A549 (cell line): Measurements from ENCODE around the gene TF. TPM values are rescaled to one million over a fixed set of nuclear protein-coding genes. Genes with fewer than 3 reads are reported as not detected.
A peak's percentile ranks its signal among the peaks of the same experiment; 100 is the strongest.

Experiments
- ATAC-seq, 2 experiments: fragments of 200-7000 bp in 1 of 2; fragments of >200 bp in 1 of 2; cut with Nextera tagmentation in 1 of 2; cut with Tn5 transposase in 1 of 2; 3 replicates each; pipeline versions ENCODE4 v1.8.0 to v1.9.1; 2018 to 2020; ENCODE audit warnings: mild to moderate bottlenecking in 1 of 2, moderate library complexity in 1 of 2
- CTCF ChIA-PET: fragments of 300-600 bp; sonication (Branson Sonifier 250); formaldehyde crosslinking; extraction: SDS; loops from one replicate; lab custom pipeline; 2021; ENCODE audit warnings: antibody characterized with exemption, inconsistent platforms; lab: Yijun Ruan, JAX
- POLR2A ChIA-PET: fragments of 350-600 bp; formaldehyde crosslinking; extraction: SDS; loops from one replicate; lab custom pipeline; 2021; ENCODE audit warnings: antibody characterized with exemption, inconsistent platforms; lab: Yijun Ruan, JAX
- DNase-seq, 2 experiments: peaks; one replicate each; pipeline versions ENCODE4 v3.0.0 to v3.0.0-alpha.2; 2011 to 2016; ENCODE audit warnings: low read depth in 1 of 2, low spot score in 1 of 2
- FAIRE-seq: peaks from 2 replicates; lab custom pipeline; 2011; peaks lifted over from hg19 to GRCh38; lab: Jason Lieb, UNC
- H3K27ac ChIP-seq, 2 experiments: fragments of >200 bp; sonication (Bioruptor Twin); formaldehyde crosslinking; 3 replicates each; pipeline ENCODE4 v1.5.1; 2016 to 2017
- H3K4me1 ChIP-seq: fragments of >200 bp; sonication (Bioruptor Twin); formaldehyde crosslinking; 3 replicates; pipeline ENCODE4 v1.6.1; 2016
- H3K4me2 ChIP-seq: fragments of >200 bp; sonication (Bioruptor Twin); formaldehyde crosslinking; 3 replicates; pipeline ENCODE4 v1.6.1; 2016
- H3K4me3 ChIP-seq: fragments of >200 bp; sonication (Bioruptor Twin); formaldehyde crosslinking; 3 replicates; pipeline ENCODE4 v1.5.1; 2016
- H3K9me3 ChIP-seq: fragments of >200 bp; sonication (Bioruptor Twin); formaldehyde crosslinking; 3 replicates; pipeline ENCODE4 v1.6.1; 2016
- ATOH8 ChIP-seq: fragments of 250-450 bp; sonication (Bioruptor Pico); IDR thresholded peaks from 2 replicates; pipeline ENCODE4 v1.5.0; 2020; ENCODE audit warnings: low read depth, mild to moderate bottlenecking, moderate library complexity
- BCL3 ChIP-seq: fragments of >200 bp; sonication (Bioruptor Twin); formaldehyde crosslinking; IDR thresholded peaks from 3 replicates; pipeline ENCODE4 v1.6.1; 2016
- CBX2 ChIP-seq: fragments of 200-600 bp; sonication (generic); IDR thresholded peaks from 2 replicates; pipeline ENCODE4 v1.6.1; 2016; ENCODE audit warnings: low read depth, mild to moderate bottlenecking, borderline replicate concordance
- CBX8 ChIP-seq: fragments of 200-600 bp; sonication (generic); IDR thresholded peaks from 2 replicates; pipeline ENCODE4 v1.6.1; 2016
- CEBPB ChIP-seq, 2 experiments: fragments of >200 bp in 1 of 2; sonication (Bioruptor Twin) in 1 of 2; formaldehyde crosslinking in 1 of 2; IDR thresholded peaks; 2 replicates each; pipeline ENCODE4 v1.6.1; 2012 to 2016
- CHD4 ChIP-seq: fragments of 200-600 bp; sonication (generic); IDR thresholded peaks from 2 replicates; pipeline ENCODE4 v1.6.1; 2016; ENCODE audit warnings: antibody characterized with exemption, mild to moderate bottlenecking, borderline replicate concordance
- CTCF ChIP-seq: fragments of >200 bp; sonication (Bioruptor Twin); formaldehyde crosslinking; IDR thresholded peaks from 3 replicates; pipeline ENCODE4 v1.5.1; 2016
- FOSB ChIP-seq: fragments of 250-450 bp; sonication (Bioruptor Pico); IDR thresholded peaks from 2 replicates; pipeline ENCODE4 v1.5.0; 2020; ENCODE audit warnings: mild to moderate bottlenecking, moderate library complexity
- GATA3 ChIP-seq: IDR thresholded peaks from 2 replicates; pipeline ENCODE4 v1.6.1; 2012; ENCODE audit warnings: borderline replicate concordance
- HEYL ChIP-seq: fragments of 250-450 bp; sonication (Bioruptor Pico); IDR thresholded peaks from 2 replicates; pipeline ENCODE4 v1.8.0; 2021; ENCODE audit warnings: mild to moderate bottlenecking, moderate library complexity
- HOXA7 ChIP-seq: fragments of 250-450 bp; sonication (Bioruptor Pico); IDR thresholded peaks from 2 replicates; pipeline ENCODE4 v1.5.0; 2020; ENCODE audit warnings: mild to moderate bottlenecking, moderate library complexity
- HOXB13 ChIP-seq: fragments of 250-450 bp; sonication (Bioruptor Pico); IDR thresholded peaks from 2 replicates; pipeline ENCODE4 v1.5.0; 2020; ENCODE audit warnings: low read depth, mild to moderate bottlenecking, moderate library complexity
- KDM1A ChIP-seq: fragments of 200-600 bp; sonication (generic); IDR thresholded peaks from 2 replicates; pipeline ENCODE4 v1.6.1; 2016; ENCODE audit warnings: low read depth, mild to moderate bottlenecking
- PBX3 ChIP-seq: IDR thresholded peaks from 2 replicates; pipeline ENCODE4 v1.6.1; 2012
- POLR2A ChIP-seq: IDR thresholded peaks from 2 replicates; pipeline ENCODE4 v1.6.1; 2012; ENCODE audit warnings: mild to moderate bottlenecking, low read length
- RAD21 ChIP-seq, 2 experiments: fragments of >200 bp in 1 of 2; sonication (Bioruptor Twin) in 1 of 2; formaldehyde crosslinking in 1 of 2; IDR thresholded peaks in 1 of 2; conservative IDR thresholded peaks in 1 of 2; 2 replicates in 1 of 2; 3 replicates in 1 of 2; pipeline ENCODE4 v1.6.1; 2012 to 2018; ENCODE audit warnings: inconsistent platforms in 1 of 2
- RCOR1 ChIP-seq: fragments of 150-350 bp; IDR thresholded peaks from 2 replicates; pipeline ENCODE4 v1.6.1; 2014; ENCODE audit warnings: antibody characterized with exemption, low read length, low read depth
- RNF2 ChIP-seq: fragments of 200-600 bp; sonication (generic); IDR thresholded peaks from 2 replicates; pipeline ENCODE4 v1.6.1; 2016; ENCODE audit warnings: low read depth, mild to moderate bottlenecking, antibody characterized with exemption, moderate library complexity, borderline replicate concordance
- SMC3 ChIP-seq: fragments of >200 bp; sonication (Bioruptor Twin); formaldehyde crosslinking; IDR thresholded peaks from 3 replicates; pipeline ENCODE4 v1.6.1; 2018; ENCODE audit warnings: inconsistent platforms
- ZFP36 ChIP-seq: fragments of 450-650 bp; IDR thresholded peaks from 2 replicates; pipeline ENCODE4 v1.6.1; 2014; ENCODE audit warnings: borderline replicate concordance; ENCODE audit not compliant: partially characterized antibody
- WGBS: methylation state at CpG from one replicate; pipeline ENCODE4 v1.1.6; 2017; ENCODE audit errors: missing lambda C conversion rate; 5-methylcytosine and 5-hydroxymethylcytosine counted together
- polyA plus RNA-seq, 4 experiments: library from polyadenylated mRNA; depleted of rRNA in 3 of 4; stranded (reverse); fragments of >200 nt; fragmentation: RNase III in 1 of 4; extraction: RNeasy Plus Mini Kit Qiagen cat#74134 plus additional on column Dnase treatment in 1 of 4; gene quantifications; 2 replicates in 3 of 4; 3 replicates in 1 of 4; pipeline ENCODE4 v1.2.3, GENCODE V29; 2011 to 2017

The TF gene
- polyA plus RNA-seq, 2 of the 4 experiments (the other 2 are of a cell fraction) = 0.53 to 10.5 TPM

- no peak for TF ChIP-seq BCL3
- TF ChIP-seq CHD4 = no peak
- TF ChIP-seq ZFP36 = no peak
- TF ChIP-seq, all 56 proteins: peak for 0
Observed at GRCh38 chr3:133734305-133734704, 11.9 kb upstream of the TF start (continued).

- ATAC-seq (peak; percentile 78 to 91), DNase-seq (peak; percentile 17 to 80), FAIRE-seq (no peak)
- ChIA-PET CTCF (interaction anchor here (1.2 kb wide), 1 partner anchor 34 kb away, joined by 3 read pairs; no protein-coding TSS in a partner anchor), POLR2A (no interaction called here)
- no peaks in the 10 kb centered on the region for H3K9me3 ChIP-seq
- H3K4me3 ChIP-seq = peak overlapping the region; percentile 21; the same call in 2 of the 3 replicates
- 2% methylated on average over 9 of the region's 9 CpGs for WGBS
- H3K4me2 ChIP-seq = peak overlapping the region; percentile 76
- H3K27ac ChIP-seq = peak overlapping the region; percentile 43 to 60; a peak in 5 of 6 replicates
- H3K4me1 ChIP-seq = peaks cover 17% of the 10 kb centered on the region; the same call in 2 of the 3 replicates
- TF ChIP-seq CEBPB (IDR thresholded peaks at IDR 0.05) (peak in 1 of 2 experiments; percentile 47; a peak in 2 of 4 replicates), POLR2A (no peak), GATA3 (peak; percentile 36), RCOR1 (no peak)
Observed at GRCh38 chr3:133742351-133743091, 3.7 kb upstream of the TF start.

- no peak overlapping the region for H3K4me3 ChIP-seq
- peaks cover 17% of the 10 kb centered on the region; the same call in 2 of the 3 replicates for H3K4me1 ChIP-seq
- FAIRE-seq = no peak
- no peak overlapping the region for H3K27ac ChIP-seq
- WGBS = 70% methylated on average over 5 of the region's 5 CpGs
- ChIA-PET POLR2A (no interaction called here), CTCF (no interaction called here)
- H3K4me2 ChIP-seq = no peak overlapping the region
- no peak for ATAC-seq
- no peaks in the 10 kb centered on the region for H3K9me3 ChIP-seq
- TF ChIP-seq RAD21 (conservative IDR thresholded peaks at IDR 0.05 in 1 of 2, IDR thresholded peaks at IDR 0.05 in 1 of 2) (no peak), PBX3 (no peak), GATA3 (no peak), ATOH8 (no peak), CTCF (no peak), FOSB (CRISPR knock-in tag) (no peak), HEYL (CRISPR knock-in tag) (no peak), CBX2 (no peak), POLR2A (no peak), CBX8 (no peak), HOXB13 (no peak), HOXA7 (no peak), RNF2 (no peak), CHD4 (no peak), CEBPB (IDR thresholded peaks at IDR 0.05) (no peak), SMC3 (no peak), ZFP36 (no peak), KDM1A (no peak)
- no peak for DNase-seq
Observed at GRCh38 chr3:133744241-133744640, 2.0 kb upstream of the TF start.
